Fibroblast of skin of back (primary cell): ENCODE results near the gene SPAAR.
A peak's percentile ranks its signal among the peaks of the same experiment; 100 is the strongest.

Experiments used
- DNase-seq: peaks from one replicate; pipeline ENCODE4 v3.0.0-alpha.2; 2013

Gene SPAAR

DNA sequence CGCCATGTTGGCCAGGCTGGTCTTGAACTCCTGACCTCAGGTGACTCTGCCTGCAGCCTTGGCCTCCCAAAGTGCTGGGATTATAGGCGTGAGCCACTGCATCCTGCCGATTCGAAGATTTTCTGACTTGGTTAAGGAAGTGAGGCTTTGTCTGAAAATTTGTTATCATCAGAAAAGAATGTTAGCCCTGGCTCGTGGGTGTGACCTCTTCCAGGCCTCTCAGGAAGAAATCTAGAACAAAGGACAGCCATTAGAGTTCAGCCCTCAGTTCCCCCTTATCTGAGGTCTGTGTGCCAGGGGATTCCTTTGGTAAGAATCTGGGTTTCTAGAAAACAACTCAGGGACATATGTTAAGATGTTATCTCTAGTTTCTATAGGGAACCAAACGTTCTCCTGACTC lies 42.4 kb downstream of the SPAAR start:
- peak; percentile 88 for DNase-seq

- no peak for DNase-seq
Measured at GRCh38 chr9:35952526-35953191, 43.4 kb downstream of the SPAAR start.

DNA sequence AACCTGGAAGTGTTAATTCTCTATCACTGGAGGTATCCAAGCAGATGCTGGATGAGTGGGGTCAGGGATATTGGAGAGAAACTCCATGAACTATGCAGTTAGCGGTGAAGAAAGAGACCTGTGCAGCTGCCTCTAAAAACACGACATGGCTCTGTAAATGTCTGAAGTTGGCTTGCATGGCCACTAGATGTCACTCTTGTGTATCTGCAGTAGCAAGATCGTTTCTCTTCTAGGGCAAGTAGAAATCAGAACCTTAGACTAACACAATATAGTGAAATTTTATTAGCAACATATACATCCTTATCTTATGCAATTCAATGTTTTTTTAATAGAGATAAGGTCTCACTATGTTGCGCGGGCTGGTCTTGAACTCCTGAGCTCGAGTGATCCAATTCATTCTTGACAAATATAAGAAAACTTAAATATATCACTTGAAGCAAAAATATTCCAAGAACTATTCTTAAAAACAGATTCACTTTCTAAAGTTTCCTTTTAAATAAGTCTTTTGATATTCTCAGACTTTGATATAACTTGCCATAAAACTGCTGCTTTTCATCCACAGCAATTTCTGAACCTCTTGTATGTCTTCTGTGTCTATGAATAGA lies 45.8 kb downstream of the SPAAR start:
- DNase-seq = peak; percentile 75

GRCh38 chr9:35956651-35957050 lies 47.4 kb downstream of the SPAAR start:
- DNase-seq = no peak

DNA sequence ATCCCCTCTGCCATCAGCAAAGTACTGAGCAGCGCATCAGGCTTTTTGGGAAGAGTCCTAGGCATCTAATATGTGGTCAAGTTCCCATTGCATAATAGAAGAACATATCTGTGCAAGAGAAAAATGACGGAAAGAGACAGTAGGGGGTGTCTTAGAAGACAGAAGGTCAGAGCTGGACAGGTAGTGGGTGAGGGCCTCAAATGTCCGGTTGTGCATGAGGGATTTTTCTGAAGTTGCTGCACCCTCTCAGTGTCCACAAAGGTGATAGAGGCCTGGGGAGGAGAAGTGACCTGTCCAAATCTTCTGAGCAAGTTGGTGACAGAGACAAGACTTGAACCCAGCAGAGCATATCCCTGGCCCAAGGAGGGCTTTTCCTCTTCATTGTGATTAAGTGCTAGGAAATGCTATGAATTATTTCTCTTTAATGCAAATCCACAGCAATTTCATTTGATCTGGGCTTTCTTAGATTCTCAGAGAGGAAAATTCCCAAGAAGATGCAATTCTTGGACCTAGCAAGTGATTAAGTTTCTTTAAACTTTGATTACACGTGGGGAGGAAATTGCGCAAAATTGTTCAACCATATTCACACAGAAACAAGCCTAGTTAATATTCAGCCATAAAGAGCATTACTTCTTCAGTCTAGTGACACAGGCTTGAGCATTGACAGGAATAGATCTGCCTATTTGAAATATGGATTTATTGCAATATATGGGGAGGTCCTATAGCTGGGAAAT lies 49.0 kb downstream of the SPAAR start, which contains the start of gene OR2S2:
TSS of gene OR2S2 (minus strand) at position 51 of the 734 bp plus-strand sequence. CDS start 56 bp downstream, outside the sequence.
- no peak for DNase-seq

GRCh38 chr9:35960039-35960655 lies 50.9 kb downstream of the SPAAR start:
- peak; percentile 63 for DNase-seq
